AG20443 (cell line): ENCODE results near the gene FAM3C.

Experiments used
- DNase-seq: peaks from one replicate; pipeline ENCODE4 v3.0.0; 2012; ENCODE audit warnings: low spot score, mixed read lengths

The FAM3C gene

GRCh38 chr7:121410829-121411596 is 14.9 kb upstream of the FAM3C start:
- DNase-seq: no peak

- DNase-seq: no peak
Observed at GRCh38 chr7:121406944-121407343, 10.8 kb upstream of the FAM3C start.

GRCh38 chr7:121406461-121406860 is 10.4 kb upstream of the FAM3C start:
- DNase-seq: no peak

GRCh38 chr7:121404348-121404747 is 8.2 kb upstream of the FAM3C start:
- DNase-seq: no peak

GRCh38 chr7:121402701-121403100 is 6.6 kb upstream of the FAM3C start:
- DNase-seq: no peak

- DNase-seq: no peak
Observed at GRCh38 chr7:121401896-121402295, 5.8 kb upstream of the FAM3C start.

GRCh38 chr7:121398246-121398645 is 2.1 kb upstream of the FAM3C start:
- no peak for DNase-seq

- DNase-seq: no peak
Observed at GRCh38 chr7:121397822-121398221, 1.7 kb upstream of the FAM3C start.

- no peak for DNase-seq
Observed at GRCh38 chr7:121397361-121397760, 1.3 kb upstream of the FAM3C start.

GRCh38 chr7:121395494-121395960 is 581 bp downstream of the FAM3C start:
- DNase-seq: no peak

GRCh38 chr7:121394709-121395140 is 1.4 kb downstream of the FAM3C start:
- no peak for DNase-seq

GRCh38 chr7:121393005-121393366 is 3.1 kb downstream of the FAM3C start:
- DNase-seq: no peak

- DNase-seq: no peak
Observed at GRCh38 chr7:121392277-121393004, 3.7 kb downstream of the FAM3C start.

GRCh38 chr7:121391686-121392085 is 4.4 kb downstream of the FAM3C start:
- DNase-seq: no peak

- no peak for DNase-seq
Observed at GRCh38 chr7:121390617-121391016, 5.5 kb downstream of the FAM3C start.

GRCh38 chr7:121390109-121390508 is 6.0 kb downstream of the FAM3C start:
- no peak for DNase-seq

- no peak for DNase-seq
Observed at GRCh38 chr7:121388950-121389349, 7.2 kb downstream of the FAM3C start.

- DNase-seq: no peak
Observed at GRCh38 chr7:121385800-121386179, 10.3 kb downstream of the FAM3C start.

- DNase-seq: no peak
Observed at GRCh38 chr7:121385056-121385799, 10.9 kb downstream of the FAM3C start.

GRCh38 chr7:121384265-121384664 is 11.8 kb downstream of the FAM3C start:
- no peak for DNase-seq

- no peak for DNase-seq
Observed at GRCh38 chr7:121383235-121383910, 12.7 kb downstream of the FAM3C start.

- no peak for DNase-seq
Observed at GRCh38 chr7:121382473-121382872, 13.6 kb downstream of the FAM3C start.
